ENCODE measurements around the gene SELENOO. TPM values are rescaled to one million over a fixed set of nuclear protein-coding genes. Genes with fewer than 3 reads are reported as not detected.
A peak's percentile ranks its signal among the peaks of the same experiment; 100 is the strongest.

SELENOO gene
- total and polyA plus RNA-seq, 2 donors (not counting 1 experiment from before 2014, with no cell fraction given), result 62.1 to 74.6 TPM

DNA sequence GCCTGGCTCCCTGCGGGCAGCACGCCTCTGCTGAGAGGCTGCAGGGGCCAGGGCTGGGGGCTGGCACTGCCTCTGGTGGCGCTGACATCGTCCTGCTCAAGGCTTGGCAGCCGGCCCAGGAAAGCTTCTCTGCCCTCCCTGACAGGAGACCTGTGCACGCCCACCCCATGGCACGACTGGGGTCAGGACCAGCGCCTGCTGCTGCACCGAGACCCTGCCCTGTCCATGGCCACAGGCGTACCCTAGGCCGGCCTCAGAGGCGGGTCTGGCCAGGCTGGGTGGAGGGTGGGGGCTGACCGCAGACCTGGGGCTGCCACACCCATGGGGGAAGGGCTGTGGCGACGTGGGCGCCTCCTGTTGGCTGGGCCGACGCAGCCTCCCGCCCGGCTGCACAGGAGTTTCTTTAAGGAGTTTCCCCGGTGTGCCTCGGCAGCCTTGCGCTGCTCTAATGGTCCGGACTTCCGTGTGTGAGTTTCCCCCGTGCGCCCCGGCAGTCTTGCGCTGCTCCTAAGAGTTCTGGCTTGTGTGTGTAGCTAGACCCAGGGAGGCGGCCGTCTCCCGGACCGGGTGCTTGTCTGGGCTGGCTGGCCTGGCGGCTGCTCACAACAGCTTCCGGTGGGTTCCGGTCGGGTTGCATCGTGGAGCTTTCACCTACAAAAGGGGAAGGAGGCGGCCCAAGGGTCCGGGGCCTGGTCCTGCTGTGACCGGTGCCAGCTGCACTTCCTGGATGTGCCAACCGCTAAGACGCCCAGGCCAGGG is 10.4 kb upstream of the SELENOO start:
- intact Hi-C loops (cut with micrococcal nuclease), result loop anchor here (1.0 to 5.0 kb wide), 9 partner anchors 10 to 430 kb away; partner anchors contain the start of genes PIM3, TUBGCP6 and ZBED4
- Histone ChIP-seq H3K27ac (ENCODE audit: low read length in 2 of 2) (peak overlapping the region; percentile 99 to 100), H4K20me1 (ENCODE audit: control insufficient read depth, insufficient read depth, low read length, poor library complexity, severe bottlenecking) (peaks cover 7% of the 10 kb centered on the region), H3K79me2 (ENCODE audit: control insufficient read depth, insufficient read depth, low read length) (peaks cover 26% of the 10 kb centered on the region), H3K4me2 (replicated peaks; ENCODE audit: low read depth, low read length, poor library complexity, severe bottlenecking) (peak overlapping the region; percentile 98), H2AFZ (ENCODE audit: insufficient read depth, low read depth, low read length, poor library complexity, severe bottlenecking) (no peak overlapping the region), H3K9ac (ENCODE audit: low read length) (peak overlapping the region; percentile 79), H3K36me3 (replicated peaks in 1 of 2; ENCODE audit: control extremely low read depth in 1 of 2, control insufficient read depth in 1 of 2, extremely low read depth in 1 of 2, insufficient read depth in 2 of 2, low read length in 1 of 2) (peaks cover 0 to 25% of the 10 kb centered on the region in 2 experiments), H3K9me3 (ENCODE audit: control extremely low read depth in 1 of 3, control insufficient read depth in 2 of 3, insufficient read depth in 1 of 3, low read length in 2 of 3) (peaks cover 0 to 2% (median 0%) of the 10 kb centered on the region in 3 donors), H3K27me3 (replicated peaks in 1 of 4; ENCODE audit: control extremely low read depth in 1 of 4, control insufficient read depth in 3 of 4, insufficient read depth in 4 of 4, low read length in 3 of 4) (no peaks in the 10 kb centered on the region), H3K4me3 (ENCODE audit: control extremely low read depth in 1 of 5, extremely low read depth in 1 of 5, insufficient read depth in 1 of 5, low read depth in 2 of 5, low read length in 4 of 5) (peak overlapping the region in 4 of 5 experiments; percentile 36 to 63 (median 52)), H3K4me1 (ENCODE audit: control insufficient read depth in 2 of 2, insufficient read depth in 2 of 2, low read length in 2 of 2) (peaks cover 82 to 91% of the 10 kb centered on the region in 2 donors)
- Mint-ChIP-seq H3K9me3 (ENCODE audit: insufficient read depth) (no peaks in the 10 kb centered on the region), H3K4me1 (peaks cover 63% of the 10 kb centered on the region), H3K27ac (peak overlapping the region; percentile 99), H3K27me3 (no peaks in the 10 kb centered on the region), H3K4me3 (peak overlapping the region; percentile 86)
- TF ChIP-seq CTCF (IDR thresholded peaks at IDR 0.05), result peak; percentile 54
- TF ChIP-seq EZH2 (IDR thresholded peaks at IDR 0.05; ENCODE audit: borderline replicate concordance, insufficient read depth, low read depth, low read length, poor library complexity, severe bottlenecking), result no peak
- 0% methylated on average over 42 of the region's 43 CpGs for WGBS (ENCODE audit: insufficient coverage)
- CTCF ChIA-PET, result interaction anchor here (0.8 to 4.0 kb wide), 18 partner anchors 12 to 335 kb away, joined by 3 to 41 read pairs (median 6); partner anchors contain the start of gene SCO2
- POLR2A ChIA-PET, result interaction anchor here (0.5 to 4.6 kb wide), 23 partner anchors 8 to 349 kb away, joined by 3 to 54 read pairs (median 6); partner anchors contain the start of genes DENND6B, PANX2, PIM3 and PPP6R2
- DNase-seq (peak; percentile 97), ATAC-seq (ENCODE audit: low read depth) (peak; percentile 50)
